Kidney epithelial cell (primary cell): Measurements from ENCODE around the gene CTAG1B. TPM values are rescaled to one million over a fixed set of nuclear protein-coding genes. Genes with fewer than 3 reads are reported as not detected.

Source experiments
- DNase-seq: peaks from one replicate; pipeline ENCODE4 v3.0.0-alpha.2; 2010; ENCODE audit warnings: low read depth
- H3K27me3 ChIP-seq: 2 replicates; pipeline ENCODE4 v1.6.0; 2011; ENCODE audit warnings: low read length; ENCODE audit not compliant: control insufficient read depth, insufficient read depth
- H3K36me3 ChIP-seq: 2 replicates; pipeline ENCODE4 v1.5.1; 2011; ENCODE audit warnings: low read length; ENCODE audit not compliant: control insufficient read depth, insufficient read depth
- H3K4me3 ChIP-seq: 2 replicates; pipeline ENCODE4 v1.5.1; 2011; ENCODE audit warnings: low read depth, mild to moderate bottlenecking, control low read depth, low read length
- CTCF ChIP-seq: IDR thresholded peaks from 2 replicates; pipeline ENCODE4 v1.5.1; 2011; ENCODE audit warnings: mild to moderate bottlenecking, moderate library complexity, low read length, control low read depth, inconsistent platforms; ENCODE audit not compliant: insufficient read depth, poor library complexity, severe bottlenecking
- total RNA-seq: library from RNA; depleted of rRNA; stranded (reverse); fragments of >200 nt; gene quantifications from 2 replicates; pipeline ENCODE4 v1.2.3, GENCODE V29; 2015

CTAG1B gene
- total RNA-seq, 1 donor from 2014 or later: not detected

GRCh38 chrX:154598656-154599055, 20.4 kb downstream of the CTAG1B start:
- TF ChIP-seq CTCF: no peak
- Histone ChIP-seq H3K27me3 (no peaks in the 10 kb centered on the region), H3K4me3 (no peak overlapping the region), H3K36me3 (no peaks in the 10 kb centered on the region)
- no peak for DNase-seq

- H3K36me3 ChIP-seq: no peaks in the 10 kb centered on the region
- no peak for DNase-seq
- no peaks in the 10 kb centered on the region for H3K27me3 ChIP-seq
- no peak overlapping the region for H3K4me3 ChIP-seq
- TF ChIP-seq CTCF: no peak
Measured at GRCh38 chrX:154597221-154597620, 21.9 kb downstream of the CTAG1B start.

- H3K27me3 ChIP-seq: no peaks in the 10 kb centered on the region
- H3K4me3 ChIP-seq: no peak overlapping the region
- H3K36me3 ChIP-seq: no peaks in the 10 kb centered on the region
- no peak for TF ChIP-seq CTCF
- DNase-seq: peak; percentile 65
Measured at GRCh38 chrX:154596290-154596929, 22.7 kb downstream of the CTAG1B start.

- TF ChIP-seq CTCF: no peak
- no peaks in the 10 kb centered on the region for H3K36me3 ChIP-seq
- DNase-seq: no peak
Measured at GRCh38 chrX:154595559-154596249, 23.4 kb downstream of the CTAG1B start.

GRCh38 chrX:154594491-154594890, 24.6 kb downstream of the CTAG1B start:
- no peak for TF ChIP-seq CTCF

More at GRCh38 chrX:154595559-154596249, 23.4 kb downstream of the CTAG1B start:
- Histone ChIP-seq H3K4me3 (no peak overlapping the region), H3K27me3 (no peaks in the 10 kb centered on the region)

GRCh38 chrX:154593201-154593600, 25.9 kb downstream of the CTAG1B start:
- no peak for DNase-seq
- Histone ChIP-seq H3K27me3 (no peaks in the 10 kb centered on the region), H3K36me3 (no peaks in the 10 kb centered on the region), H3K4me3 (no peak overlapping the region)
- no peak for TF ChIP-seq CTCF

More at GRCh38 chrX:154594491-154594890, 24.6 kb downstream of the CTAG1B start:
- Histone ChIP-seq H3K4me3 (no peak overlapping the region), H3K36me3 (no peaks in the 10 kb centered on the region), H3K27me3 (no peaks in the 10 kb centered on the region)
- DNase-seq: no peak
